Heart left ventricle (tissue), 13 donors: ENCODE measurements around the gene ZAP70.

Experiments
- POLR2A ChIP-seq, 2 donors: fragments of 450-650 bp; IDR thresholded peaks; one replicate each; pipeline ENCODE4 v1.6.1; 2017; ENCODE audit warnings: antibody characterized with exemption in 2 of 2, mild to moderate bottlenecking in 2 of 2, moderate library complexity in 2 of 2
- TF ChIP-seq, protein P1 (sequence below), 12 donors: fragments of 200-600 bp; sonication (generic) in 4 of 12; IDR thresholded peaks; one replicate each; pipeline versions ENCODE4 v1.5.0 to v1.8.0; 2018 to 2022; ENCODE audit warnings: antibody characterized with exemption in 12 of 12, mild to moderate bottlenecking in 5 of 12
- donor health status: ischemic (EF 13 %, LVEDD 7.1; RV severe dilation, severe dysfunction).
- donor health status: DM: no; HTN: yes; CAD: no.
- donor health status: DM: no; HTN: no; CAD: no.
- donor health status: ischemic (EF 25% LVEDD 6.9; RV normal size, moderate dysfunction).
- donor health status: ischemic (EF 25% LVEDD 5.7; RV mildly dilated, moderate dysfunction).
- donor health status: ischemic (EF 35%, LVEDD 5.7; RV mildly dilated, moderate dysfunction).
- donor health status: nonischemic (EF 11% LVEDD 7.7; RV severe dilation, severe dysfunction).
- donor health status: DM: yes; HTN: yes; CAD: no.
- donor health status: PGD.
- donor health status: ischemic (EF 29% LVEDD 5.4; RV normal size, mild dysfunction).
- donor health status: nonischemic (EF 23%, LVEDD 6.1; RV moderate dilation, normal function).

DNA sequence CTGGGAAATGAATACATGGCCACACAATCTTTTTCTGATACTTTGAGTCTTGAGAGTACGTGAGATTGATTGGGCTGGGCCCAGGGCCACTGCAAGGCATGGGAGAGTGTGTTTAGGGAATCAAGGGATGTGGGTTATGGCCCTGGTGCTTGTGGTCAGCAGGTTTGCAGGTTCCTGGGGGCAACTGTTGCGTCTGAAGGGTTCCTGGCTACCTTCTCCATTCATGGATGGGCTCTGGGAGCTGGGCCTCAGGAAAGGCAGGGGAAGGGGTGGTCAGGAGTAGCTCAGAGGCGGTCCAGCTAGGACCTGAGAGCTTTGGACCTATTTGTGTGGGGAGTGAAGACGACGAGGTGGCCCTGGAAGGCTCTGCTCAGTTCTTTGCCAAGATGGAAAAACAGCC, 8.4 kb upstream of the ZAP70 start:
- no peak for TF ChIP-seq POLR2A (IDR thresholded peaks at IDR 0.05)
- TF ChIP-seq, protein P1, sequence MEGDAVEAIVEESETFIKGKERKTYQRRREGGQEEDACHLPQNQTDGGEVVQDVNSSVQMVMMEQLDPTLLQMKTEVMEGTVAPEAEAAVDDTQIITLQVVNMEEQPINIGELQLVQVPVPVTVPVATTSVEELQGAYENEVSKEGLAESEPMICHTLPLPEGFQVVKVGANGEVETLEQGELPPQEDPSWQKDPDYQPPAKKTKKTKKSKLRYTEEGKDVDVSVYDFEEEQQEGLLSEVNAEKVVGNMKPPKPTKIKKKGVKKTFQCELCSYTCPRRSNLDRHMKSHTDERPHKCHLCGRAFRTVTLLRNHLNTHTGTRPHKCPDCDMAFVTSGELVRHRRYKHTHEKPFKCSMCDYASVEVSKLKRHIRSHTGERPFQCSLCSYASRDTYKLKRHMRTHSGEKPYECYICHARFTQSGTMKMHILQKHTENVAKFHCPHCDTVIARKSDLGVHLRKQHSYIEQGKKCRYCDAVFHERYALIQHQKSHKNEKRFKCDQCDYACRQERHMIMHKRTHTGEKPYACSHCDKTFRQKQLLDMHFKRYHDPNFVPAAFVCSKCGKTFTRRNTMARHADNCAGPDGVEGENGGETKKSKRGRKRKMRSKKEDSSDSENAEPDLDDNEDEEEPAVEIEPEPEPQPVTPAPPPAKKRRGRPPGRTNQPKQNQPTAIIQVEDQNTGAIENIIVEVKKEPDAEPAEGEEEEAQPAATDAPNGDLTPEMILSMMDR (IDR thresholded peaks at IDR 0.05) = no peak
